Neural progenitor cell (in vitro differentiated cells): Measurements from ENCODE around the gene ITCH. TPM values are rescaled to one million over a fixed set of nuclear protein-coding genes. Genes with fewer than 3 reads are reported as not detected.

Source experiments
- DNase-seq: peaks from one replicate; pipeline ENCODE4 v3.0.0-alpha.2; 2016; ENCODE audit warnings: low spot score
- H2AFZ ChIP-seq: fragments of 200-600 bp; sonication (generic); replicated peaks from 2 replicates; pipeline ENCODE4 v1.6.1; 2016; ENCODE audit warnings: antibody characterized with exemption
- H3F3A ChIP-seq: fragments of 200-600 bp; sonication (generic); 2 replicates; pipeline ENCODE4 v1.6.1; 2016; ENCODE audit warnings: antibody characterized with exemption, low read depth
- H3K27ac ChIP-seq: fragments of 200-600 bp; sonication (generic); 2 replicates; pipeline ENCODE4 v1.5.1; 2016; ENCODE audit warnings: mild to moderate bottlenecking
- H3K27me3 ChIP-seq: fragments of 200-600 bp; sonication (generic); 2 replicates; pipeline ENCODE4 v1.6.1; 2016; ENCODE audit warnings: mild to moderate bottlenecking, moderate library complexity
- H3K36me3 ChIP-seq: fragments of 200-600 bp; sonication (generic); 2 replicates; pipeline ENCODE4 v1.5.1; 2016
- H3K4me1 ChIP-seq: fragments of 200-600 bp; sonication (generic); 2 replicates; pipeline ENCODE4 v1.6.1; 2016; ENCODE audit warnings: mixed run types
- H3K4me2 ChIP-seq: fragments of 200-600 bp; sonication (generic); 2 replicates; pipeline ENCODE4 v1.6.1; 2016
- H3K4me3 ChIP-seq: fragments of 200-600 bp; sonication (generic); 2 replicates; pipeline ENCODE4 v1.5.1; 2016
- H3K79me2 ChIP-seq: fragments of 200-600 bp; sonication (generic); 2 replicates; pipeline ENCODE4 v1.6.1; 2016; ENCODE audit warnings: low read depth
- H3K9ac ChIP-seq: fragments of 200-600 bp; sonication (generic); 2 replicates; pipeline ENCODE4 v1.6.1; 2016
- H3K9me3 ChIP-seq: fragments of 200-600 bp; sonication (generic); 2 replicates; pipeline ENCODE4 v1.5.1; 2016; ENCODE audit warnings: low read depth
- H4K20me1 ChIP-seq: fragments of 200-600 bp; sonication (generic); 2 replicates; pipeline ENCODE4 v1.6.1; 2016; ENCODE audit warnings: low read depth
- H3K27ac Mint-ChIP-seq: 3 replicates; pipeline ENCODE4 v1.8.0; 2021; ENCODE audit warnings: mixed read lengths
- H3K27me3 Mint-ChIP-seq: 2 replicates; pipeline ENCODE4 v1.8.0; 2022; ENCODE audit warnings: low read depth, mild to moderate bottlenecking, inconsistent platforms, moderate library complexity, mixed read lengths; ENCODE audit not compliant: insufficient read depth
- H3K36me3 Mint-ChIP-seq: 3 replicates; pipeline ENCODE4 v1.8.0; 2021; ENCODE audit warnings: mixed read lengths
- H3K4me1 Mint-ChIP-seq: 3 replicates; pipeline ENCODE4 v1.8.0; 2021; ENCODE audit warnings: mixed read lengths
- H3K4me3 Mint-ChIP-seq: 3 replicates; pipeline ENCODE4 v1.8.0; 2021; ENCODE audit warnings: mild to moderate bottlenecking, moderate library complexity, mixed read lengths
- H3K9me3 Mint-ChIP-seq: 3 replicates; pipeline ENCODE4 v1.8.0; 2020; ENCODE audit warnings: mixed read lengths
- EZH2 ChIP-seq: fragments of 200-600 bp; sonication (generic); IDR thresholded peaks from 2 replicates; pipeline ENCODE4 v1.6.1; 2017; ENCODE audit warnings: antibody characterized with exemption, mild to moderate bottlenecking, moderate library complexity
- EZH2phosphoT487 ChIP-seq: fragments of 200-600 bp; sonication (generic); IDR thresholded peaks from 2 replicates; pipeline ENCODE4 v1.6.1; 2017; ENCODE audit warnings: antibody characterized with exemption
- total RNA-seq: library from RNA; depleted of rRNA; stranded (reverse); fragments of >200 nt; gene quantifications from 2 replicates; pipeline ENCODE4 v1.2.3, GENCODE V29; 2015; ENCODE audit warnings: low replicate concordance
- TF ChIP-seq, protein P1 (sequence below): fragments of 200-600 bp; sonication (generic); IDR thresholded peaks from 2 replicates; pipeline ENCODE4 v1.5.1; 2017; ENCODE audit warnings: antibody characterized with exemption, mild to moderate bottlenecking

Gene ITCH
- total RNA-seq, 1 donor from 2014 or later = 55.2 TPM

DNA sequence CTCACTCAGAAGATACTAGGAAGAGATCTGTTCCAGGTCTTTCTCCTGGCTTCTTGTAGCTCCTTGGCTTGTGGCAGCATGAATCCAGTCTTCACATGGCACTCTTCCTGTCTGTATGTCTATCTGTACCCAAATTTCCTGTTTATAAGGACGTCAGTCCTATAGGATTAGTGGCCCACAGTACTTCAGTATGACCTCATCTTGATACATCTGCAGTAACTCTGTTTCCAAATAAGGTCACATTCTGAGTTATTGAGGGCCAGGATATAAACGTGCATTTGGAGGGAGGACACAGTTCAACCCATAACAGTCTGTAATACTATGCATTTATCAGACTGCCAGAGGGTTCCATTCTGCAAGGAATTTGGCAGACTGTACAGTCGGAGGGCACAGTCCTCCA is 95.6 kb downstream of the ITCH start:
- Mint-ChIP-seq H3K27ac (peak overlapping the region; percentile 57), H3K9me3 (no peaks in the 10 kb centered on the region), H3K36me3 (peaks cover 41% of the 10 kb centered on the region), H3K4me3 (no peak overlapping the region), H3K4me1 (peaks cover 9% of the 10 kb centered on the region), H3K27me3 (no peaks in the 10 kb centered on the region)
- Histone ChIP-seq H4K20me1 (no peaks in the 10 kb centered on the region), H3K4me3 (no peak overlapping the region), H3K27me3 (no peaks in the 10 kb centered on the region), H3F3A (no peaks in the 10 kb centered on the region), H3K9me3 (no peaks in the 10 kb centered on the region), H3K9ac (no peak overlapping the region), H3K79me2 (peaks cover 3% of the 10 kb centered on the region), H3K4me1 (no peaks in the 10 kb centered on the region), H3K36me3 (peaks cover 6% of the 10 kb centered on the region), H2AFZ (no peak overlapping the region), H3K27ac (no peak overlapping the region), H3K4me2 (no peak overlapping the region)
- no peak for DNase-seq
- TF ChIP-seq, protein P1, sequence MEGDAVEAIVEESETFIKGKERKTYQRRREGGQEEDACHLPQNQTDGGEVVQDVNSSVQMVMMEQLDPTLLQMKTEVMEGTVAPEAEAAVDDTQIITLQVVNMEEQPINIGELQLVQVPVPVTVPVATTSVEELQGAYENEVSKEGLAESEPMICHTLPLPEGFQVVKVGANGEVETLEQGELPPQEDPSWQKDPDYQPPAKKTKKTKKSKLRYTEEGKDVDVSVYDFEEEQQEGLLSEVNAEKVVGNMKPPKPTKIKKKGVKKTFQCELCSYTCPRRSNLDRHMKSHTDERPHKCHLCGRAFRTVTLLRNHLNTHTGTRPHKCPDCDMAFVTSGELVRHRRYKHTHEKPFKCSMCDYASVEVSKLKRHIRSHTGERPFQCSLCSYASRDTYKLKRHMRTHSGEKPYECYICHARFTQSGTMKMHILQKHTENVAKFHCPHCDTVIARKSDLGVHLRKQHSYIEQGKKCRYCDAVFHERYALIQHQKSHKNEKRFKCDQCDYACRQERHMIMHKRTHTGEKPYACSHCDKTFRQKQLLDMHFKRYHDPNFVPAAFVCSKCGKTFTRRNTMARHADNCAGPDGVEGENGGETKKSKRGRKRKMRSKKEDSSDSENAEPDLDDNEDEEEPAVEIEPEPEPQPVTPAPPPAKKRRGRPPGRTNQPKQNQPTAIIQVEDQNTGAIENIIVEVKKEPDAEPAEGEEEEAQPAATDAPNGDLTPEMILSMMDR = no peak
- TF ChIP-seq EZH2phosphoT487 = no peak
- no peak for TF ChIP-seq EZH2

DNA sequence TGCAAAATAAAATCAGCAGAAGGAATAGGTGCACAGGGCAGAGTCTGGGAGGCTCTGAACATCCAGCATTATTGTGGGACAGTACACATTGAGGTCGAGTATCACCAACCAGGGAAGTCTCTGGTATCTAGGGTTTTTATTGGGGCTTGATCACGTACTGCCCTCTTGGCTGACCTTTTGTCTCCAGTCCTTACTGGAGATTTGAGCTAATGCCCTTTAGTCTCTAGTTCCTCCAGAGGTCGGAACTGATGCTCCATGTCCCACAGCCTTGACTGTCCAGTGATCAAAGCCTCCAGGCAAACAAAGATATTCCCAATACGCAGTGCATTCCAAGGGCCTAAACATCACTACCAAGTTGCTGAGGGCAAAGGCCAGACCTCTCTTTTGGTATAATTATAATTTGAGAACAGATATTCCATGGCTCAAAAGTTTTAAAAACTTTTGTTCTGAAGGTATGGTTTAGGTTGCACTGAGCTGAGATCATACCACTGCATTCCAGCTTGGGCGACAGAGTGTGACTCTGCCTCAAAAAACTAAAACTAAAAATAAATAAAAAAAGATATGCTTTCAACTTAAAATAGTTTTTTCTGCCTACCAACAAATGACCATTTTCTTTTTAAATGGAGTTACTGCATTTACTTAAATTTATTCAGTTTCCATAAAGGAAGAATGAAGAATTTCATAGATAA is 96.3 kb downstream of the ITCH start:
- H3K4me1 Mint-ChIP-seq = peaks cover 9% of the 10 kb centered on the region
- no peak overlapping the region for H3K27ac ChIP-seq
- H3K27me3 Mint-ChIP-seq = no peaks in the 10 kb centered on the region
- H3K79me2 ChIP-seq = peaks cover 4% of the 10 kb centered on the region
- no peak for DNase-seq
- H3K4me1 ChIP-seq = no peaks in the 10 kb centered on the region
- H3K9me3 ChIP-seq = no peaks in the 10 kb centered on the region
- H3K9me3 Mint-ChIP-seq = no peaks in the 10 kb centered on the region
- H3K36me3 ChIP-seq = peaks cover 8% of the 10 kb centered on the region
- no peak overlapping the region for H3K4me2 ChIP-seq
- no peak overlapping the region for H2AFZ ChIP-seq
- no peaks in the 10 kb centered on the region for H3F3A ChIP-seq
- H3K36me3 Mint-ChIP-seq = peaks cover 42% of the 10 kb centered on the region
- H3K27ac Mint-ChIP-seq = peak overlapping the region; percentile 57
- H3K4me3 ChIP-seq = no peak overlapping the region
- H3K9ac ChIP-seq = no peak overlapping the region
- no peak overlapping the region for H3K4me3 Mint-ChIP-seq
- no peaks in the 10 kb centered on the region for H4K20me1 ChIP-seq
- TF ChIP-seq EZH2 = no peak
- TF ChIP-seq EZH2phosphoT487 = no peak
- TF ChIP-seq, protein P1 = no peak
- H3K27me3 ChIP-seq = no peaks in the 10 kb centered on the region

DNA sequence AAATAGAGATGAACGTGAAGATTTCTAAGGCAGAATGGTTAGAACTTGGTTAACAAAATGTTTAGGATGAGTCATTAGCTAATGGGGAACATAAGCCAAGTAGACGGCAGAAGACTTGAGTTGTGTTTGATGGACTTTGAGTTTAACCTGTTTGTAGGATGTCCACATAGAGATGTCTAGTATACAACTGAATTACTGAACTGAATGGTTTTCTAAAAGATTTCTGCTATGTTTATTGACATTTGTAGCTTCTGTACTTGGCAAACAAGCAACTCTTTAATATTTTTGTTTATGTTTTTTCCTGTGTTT is 98.7 kb downstream of the ITCH start:
- Histone ChIP-seq H3K4me3 (no peak overlapping the region), H3K27ac (no peak overlapping the region), H3K4me1 (no peaks in the 10 kb centered on the region), H3K79me2 (peaks cover 8% of the 10 kb centered on the region), H3K9ac (no peak overlapping the region), H2AFZ (no peak overlapping the region), H3K36me3 (peaks cover 8% of the 10 kb centered on the region), H3K27me3 (no peaks in the 10 kb centered on the region), H3F3A (no peaks in the 10 kb centered on the region), H4K20me1 (no peaks in the 10 kb centered on the region), H3K9me3 (no peaks in the 10 kb centered on the region), H3K4me2 (no peak overlapping the region)
- H3K4me1 Mint-ChIP-seq = peaks cover 9% of the 10 kb centered on the region
- H3K9me3 Mint-ChIP-seq = no peaks in the 10 kb centered on the region
- TF ChIP-seq, protein P1 = no peak
- TF ChIP-seq EZH2phosphoT487 = no peak
- TF ChIP-seq EZH2 = no peak
- H3K4me3 Mint-ChIP-seq = no peak overlapping the region
- no peaks in the 10 kb centered on the region for H3K27me3 Mint-ChIP-seq
- H3K27ac Mint-ChIP-seq = no peak overlapping the region
- H3K36me3 Mint-ChIP-seq = peaks cover 44% of the 10 kb centered on the region
- no peak for DNase-seq
